Spinal cord (tissue), 10 donors: Measurements from ENCODE around the gene PIP5K1B. TPM values are rescaled to one million over a fixed set of nuclear protein-coding genes. Genes with fewer than 3 reads are reported as not detected.
"Not testable (repeated sequence)": the region's sequence is repeated elsewhere in the genome, so short reads cannot be mapped to it uniquely, and the experiment has no call there.

Experiments
- DNase-seq, 6 donors: peaks; one replicate each; pipeline versions ENCODE4 v3.0.0 to v3.0.0-alpha.2; 2013 to 2015; ENCODE audit warnings: low spot score in 6 of 6, low read depth in 4 of 6
- H3K27ac ChIP-seq: one replicate; pipeline ENCODE4 v1.5.1; 2013; ENCODE audit warnings: low read depth, low read length, control low read depth
- H3K27me3 ChIP-seq: one replicate; pipeline ENCODE4 v1.6.1; 2013; ENCODE audit warnings: low read length; ENCODE audit not compliant: control insufficient read depth, insufficient read depth
- H3K36me3 ChIP-seq: one replicate; pipeline ENCODE4 v1.6.1; 2013; ENCODE audit warnings: low read length; ENCODE audit not compliant: control insufficient read depth, insufficient read depth
- H3K4me1 ChIP-seq: one replicate; pipeline ENCODE4 v1.6.1; 2013; ENCODE audit warnings: low read length; ENCODE audit not compliant: control insufficient read depth, insufficient read depth
- H3K4me3 ChIP-seq: one replicate; pipeline ENCODE4 v1.5.1; 2013; ENCODE audit warnings: low read depth, low read length, control low read depth
- H3K9me3 ChIP-seq: one replicate; pipeline ENCODE4 v1.6.1; 2013; ENCODE audit warnings: low read length; ENCODE audit not compliant: control insufficient read depth, insufficient read depth
- whole genome bisulfite sequencing: methylation state at CpG from one replicate; pipeline ENCODE4 v1.1.5; 2013; ENCODE audit warnings: missing lambda C conversion rate; ENCODE audit not compliant: insufficient coverage; 5-methylcytosine and 5-hydroxymethylcytosine counted together
- polyA plus RNA-seq, 2 donors: library from polyadenylated mRNA; unstranded; fragments of 120-200 nt; gene quantifications; one replicate each; pipeline ENCODE4 v1.2.1, GENCODE V29; 2013; ENCODE audit not compliant: insufficient read length in 2 of 2
- small RNA-seq: library from RNA; depleted of rRNA; stranded (forward); fragments of <200 nt; gene quantifications from one replicate; pipeline ENCODE3, GENCODE V24; 2014; ENCODE audit warnings: low replicate concordance
- total RNA-seq, 2 donors: library from RNA; depleted of rRNA in 1 of 2; stranded (reverse); fragments of 120-200 nt in 1 of 2; fragments of >200 nt in 1 of 2; gene quantifications; one replicate each; pipeline versions ENCODE4 v1.2.3 to v1.2.4, GENCODE V29; 2013 to 2014
- donor health status: healthy.

PIP5K1B gene
- total and polyA plus RNA-seq, 4 donors, result 7.5 to 19.9 (median 12.7) TPM

DNA sequence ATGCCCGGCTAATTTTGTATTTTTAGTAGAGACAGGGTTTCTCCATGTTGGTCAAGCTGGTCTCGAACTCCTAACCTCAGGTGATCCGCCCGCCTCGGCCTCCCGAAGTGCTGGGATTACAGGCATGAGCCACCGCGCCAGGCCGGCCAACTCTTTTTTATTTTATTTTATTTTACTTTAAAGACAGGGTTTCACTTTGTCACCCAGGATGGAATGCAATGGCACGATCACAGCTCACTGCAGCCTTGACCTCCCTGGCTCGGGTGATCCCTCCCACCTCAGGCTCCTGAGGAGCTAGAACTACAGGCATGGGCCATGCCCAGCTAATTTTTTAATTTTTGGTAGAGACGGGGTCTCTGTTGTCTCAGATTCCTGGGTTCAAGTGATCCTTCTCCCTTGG, 345.9 kb downstream of the PIP5K1B start:
- peaks cover 22% of the 10 kb centered on the region for H3K36me3 ChIP-seq
- not testable (repeated sequence) for H3K27ac ChIP-seq, DNase-seq, H3K4me3 ChIP-seq, H3K4me1 ChIP-seq, H3K27me3 ChIP-seq, H3K9me3 ChIP-seq
- WGBS, result 100% methylated on average over 6 of the region's 12 CpGs

DNA sequence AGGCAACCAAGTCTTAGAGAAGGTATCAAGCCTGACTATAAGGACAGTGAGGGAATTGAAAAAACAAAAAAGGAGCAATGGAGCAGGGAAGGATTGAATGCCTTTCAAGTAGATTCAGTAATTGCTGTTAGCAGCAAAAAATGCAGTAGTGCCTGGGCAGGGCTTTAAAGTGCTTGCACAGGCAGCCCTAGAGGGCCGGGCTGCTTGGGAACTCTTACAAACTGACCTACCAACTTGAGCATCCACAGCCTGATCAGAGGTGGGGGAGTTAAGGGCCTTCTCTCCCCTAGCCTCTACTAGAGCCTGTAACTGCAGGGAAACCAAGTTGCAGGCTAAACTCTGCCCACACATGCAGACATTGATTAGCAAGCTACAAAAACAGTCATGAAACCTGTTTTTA, 349.9 kb downstream of the PIP5K1B start:
- no peak for DNase-seq
- H3K27me3 ChIP-seq, result no peaks in the 10 kb centered on the region
- no peaks in the 10 kb centered on the region for H3K9me3 ChIP-seq
- H3K36me3 ChIP-seq, result no peaks in the 10 kb centered on the region
- no peak overlapping the region for H3K27ac ChIP-seq
- H3K4me1 ChIP-seq, result no peaks in the 10 kb centered on the region
- no peak overlapping the region for H3K4me3 ChIP-seq
- no CpG with 5 or more reads among the region's 1 CpG for WGBS

DNA sequence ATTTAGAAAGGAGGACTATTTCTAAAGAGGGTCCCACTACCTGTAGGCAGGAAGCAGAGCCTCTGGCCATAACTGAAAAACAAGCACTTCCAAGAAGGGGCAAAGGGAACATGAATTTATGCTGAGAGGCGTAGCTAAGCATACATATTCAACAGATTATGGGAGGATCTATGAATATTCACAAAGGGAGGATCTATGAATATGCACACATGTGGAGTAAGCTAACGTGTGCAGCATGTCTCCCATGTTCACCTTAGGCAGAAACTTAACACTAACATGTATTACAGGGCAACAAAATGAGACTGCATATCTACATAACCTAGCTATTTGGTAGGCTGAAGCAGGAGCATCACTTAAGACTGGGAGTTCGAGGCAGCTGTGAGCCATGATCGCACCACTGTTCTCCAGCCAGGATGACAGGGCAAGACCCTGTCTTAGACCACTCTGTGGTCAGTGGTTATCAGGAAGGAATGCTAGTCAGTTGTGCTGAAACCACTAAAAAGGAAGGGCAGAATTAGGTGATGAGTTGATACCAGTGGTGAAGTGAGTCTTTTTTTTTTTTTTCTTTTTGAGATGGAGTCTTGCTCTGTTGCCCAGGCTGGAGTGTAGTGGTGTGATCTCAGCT, 351.3 kb downstream of the PIP5K1B start:
- Histone ChIP-seq H3K4me3 (no peak overlapping the region), H3K27ac (no peak overlapping the region), H3K36me3 (peaks cover 3% of the 10 kb centered on the region), H3K4me1 (no peaks in the 10 kb centered on the region), H3K27me3 (no peaks in the 10 kb centered on the region), H3K9me3 (no peaks in the 10 kb centered on the region)
- no peak for DNase-seq
- 100% methylated on average over 2 of the region's 4 CpGs for WGBS

DNA sequence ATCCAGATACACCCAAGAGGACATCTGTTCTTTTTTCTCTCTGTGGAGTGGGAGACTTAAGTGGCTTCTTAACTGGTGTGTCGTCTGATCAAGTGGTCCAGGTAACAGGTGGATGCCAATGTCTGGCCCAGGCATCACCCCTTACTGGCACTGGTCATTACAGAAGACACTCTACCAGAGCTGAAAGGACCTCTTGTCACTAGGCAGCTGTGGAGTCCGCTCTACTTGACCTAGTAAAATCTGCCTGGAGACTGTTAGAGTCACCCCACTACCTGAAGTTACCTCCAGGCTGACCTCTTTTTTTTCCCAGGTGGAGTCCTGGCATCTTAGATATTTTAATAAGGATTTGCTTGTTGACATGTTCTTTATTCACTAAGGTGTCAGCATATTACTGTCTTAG, 353.1 kb downstream of the PIP5K1B start:
- H3K4me1 ChIP-seq, result no peaks in the 10 kb centered on the region
- no peak overlapping the region for H3K27ac ChIP-seq
- H3K4me3 ChIP-seq, result no peak overlapping the region
- no peaks in the 10 kb centered on the region for H3K9me3 ChIP-seq
- H3K27me3 ChIP-seq, result no peaks in the 10 kb centered on the region
- DNase-seq, result no peak
- peaks cover 3% of the 10 kb centered on the region for H3K36me3 ChIP-seq
- 67% methylated on average over 1 of the region's 2 CpGs for WGBS

Small RNA genes within 50 kb of the gene (small RNA-seq; reads per million reads assigned to genes)
- gene RNU6-820P, result not detected

Other genes with a start within 250 kb of the PIP5K1B start
- gene TMEM252, start 164.4 kb upstream of the PIP5K1B start, total RNA-seq, result not detected
- under 1 TPM; 0.38 to 0.55 TPM for gene TMEM252, start 164.4 kb upstream of the PIP5K1B start, polyA plus RNA-seq